HepG2 (cell line): Measurements from ENCODE around the gene GRIK5. TPM values are rescaled to one million over a fixed set of nuclear protein-coding genes. Genes with fewer than 3 reads are reported as not detected.
"Not testable (repeated sequence)": the region's sequence is repeated elsewhere in the genome, so short reads cannot be mapped to it uniquely, and the experiment has no call there.

Experiments used
- ATAC-seq: fragments of 200-7000 bp; cut with Tn5 transposase; 3 replicates; pipeline ENCODE4 v1.9.1; 2020; ENCODE audit warnings: mild to moderate bottlenecking, moderate library complexity
- BruUV-seq: library from RNA; stranded (reverse); fragments of 400-500 nt; replicated peaks from 2 replicates; lab custom pipeline; 2021; lab: Mats Ljungman, UMichigan
- CTCF ChIA-PET: fragments of 300-600 bp; formaldehyde crosslinking; extraction: SDS; loops from one replicate; lab custom pipeline; 2021; ENCODE audit warnings: low total read pairs, inconsistent platforms, low intra/inter-chr PET ratio; lab: Yijun Ruan, JAX
- POLR2A ChIA-PET: fragments of 350-600 bp; sonication (Branson Sonifier 250); formaldehyde crosslinking; loops from one replicate; lab custom pipeline; 2020; ENCODE audit warnings: antibody characterized with exemption, inconsistent platforms; lab: Yijun Ruan, JAX
- DNase-seq: peaks from one replicate; pipeline ENCODE4 v3.0.0-alpha.2; 2015; ENCODE audit warnings: low spot score
- FAIRE-seq: peaks from 3 replicates; lab custom pipeline; 2011; peaks lifted over from hg19 to GRCh38; lab: Jason Lieb, UNC
- H2AFZ ChIP-seq: one replicate; pipeline ENCODE4 v1.6.1; 2011; ENCODE audit warnings: low read length, inconsistent platforms
- H3K27ac ChIP-seq: fragments of 300-600 bp; 3 replicates; pipeline ENCODE4 v1.8.0; 2011; ENCODE audit warnings: mixed run types, mild to moderate bottlenecking, mixed read lengths, low read length, inconsistent platforms; ENCODE audit not compliant: insufficient read depth; ENCODE audit errors: extremely low read length
- H3K27me3 ChIP-seq, 2 experiments: fragments of 200-600 bp in 1 of 2; 2 replicates in 1 of 2; 3 replicates in 1 of 2; pipeline versions ENCODE4 v1.6.0 to v1.8.0; 2011; ENCODE audit warnings: low read length in 2 of 2, mild to moderate bottlenecking in 2 of 2, moderate library complexity in 2 of 2, inconsistent platforms in 1 of 2; ENCODE audit not compliant: insufficient read depth in 2 of 2, control insufficient read depth in 1 of 2
- H3K36me3 ChIP-seq, 2 experiments: fragments of 200-600 bp in 1 of 2; replicated peaks in 1 of 2; 2 replicates in 1 of 2; 3 replicates in 1 of 2; pipeline versions ENCODE4 v1.5.1 to v1.8.0; 2011; ENCODE audit warnings: low read length in 2 of 2, inconsistent platforms in 1 of 2; ENCODE audit not compliant: insufficient read depth in 2 of 2, control insufficient read depth in 1 of 2
- H3K4me1 ChIP-seq: 2 replicates; pipeline ENCODE4 v1.5.1; 2012; ENCODE audit warnings: low read length, inconsistent platforms; ENCODE audit not compliant: insufficient read depth
- H3K4me2 ChIP-seq: 2 replicates; pipeline ENCODE4 v1.6.0; 2011; ENCODE audit warnings: low read depth, low read length, inconsistent platforms
- H3K4me3 ChIP-seq, 3 experiments: fragments of 200-600 bp in 1 of 3; sonication (generic), shearing (Covaris generic) in 1 of 3; replicated peaks in 1 of 3; 2 replicates each; pipeline ENCODE4 v1.5.1; 2011 to 2016; ENCODE audit warnings: low read length in 3 of 3, inconsistent platforms in 2 of 3, low read depth in 2 of 3, mild to moderate bottlenecking in 2 of 3, control low read depth in 1 of 3, mixed read lengths in 1 of 3; ENCODE audit not compliant: insufficient read depth in 1 of 3
- H3K79me2 ChIP-seq: one replicate; pipeline ENCODE4 v1.6.1; 2011; ENCODE audit warnings: low read length, inconsistent platforms; ENCODE audit not compliant: insufficient read depth
- H3K9ac ChIP-seq: 2 replicates; pipeline ENCODE4 v1.6.0; 2011; ENCODE audit warnings: mild to moderate bottlenecking, low read depth, low read length, inconsistent platforms; ENCODE audit not compliant: insufficient read depth
- H3K9me3 ChIP-seq: 2 replicates; pipeline ENCODE4 v1.5.1; 2012; ENCODE audit warnings: mild to moderate bottlenecking, low read length
- H4K20me1 ChIP-seq: 2 replicates; pipeline ENCODE4 v1.6.0; 2011; ENCODE audit warnings: inconsistent platforms, mild to moderate bottlenecking, low read length, moderate library complexity; ENCODE audit not compliant: insufficient read depth
- WGBS: methylation state at CpG from one replicate; pipeline ENCODE4 v1.1.6; 2017; ENCODE audit warnings: low lambda C conversion rate; 5-methylcytosine and 5-hydroxymethylcytosine counted together
- in situ Hi-C: cut with HindIII; loops from 2 replicates; pipeline ENCODE4 v1.10.0; 2017; ENCODE audit warnings: low pct_unique_long_range_greater_than_20kb; ENCODE audit not compliant: extremely low pct_ligation_motif_present
- intact Hi-C: fragments of 100-400 bp; cut with micrococcal nuclease; formaldehyde crosslinking; loops from one replicate; pipeline ENCODE4 v1.10.0; 2022; ENCODE audit not compliant: unreplicated experiment
- polyA plus RNA-seq, 8 experiments: library from polyadenylated mRNA; depleted of rRNA in 3 of 8; stranded (reverse) in 7 of 8; unstranded in 1 of 8; fragments of >200 nt; fragmentation: Illumina TruSeq in 4 of 8; extraction: Trizol in 4 of 8; gene quantifications; 2 replicates each; pipeline versions ENCODE4 v1.2.1 to v1.2.3, GENCODE V29; 2011 to 2016; ENCODE audit warnings: low read depth in 4 of 8, missing spikeins in 1 of 8, mixed read lengths in 1 of 8; ENCODE audit not compliant: insufficient read depth in 1 of 8
- total RNA-seq, 5 experiments: library from RNA; depleted of rRNA; stranded (reverse); fragments of >200 nt; fragmentation: Illumina TruSeq; extraction: Trizol; gene quantifications; 2 replicates each; pipeline ENCODE4 v1.2.3, GENCODE V29; 2016; ENCODE audit warnings: low read depth in 1 of 5
- TF ChIP-seq, protein P1 (sequence below), 2 experiments: fragments of 450-650 bp in 1 of 2; sonication (generic) in 1 of 2; formaldehyde crosslinking in 1 of 2; IDR thresholded peaks; 2 replicates each; pipeline versions ENCODE4 v1.6.1 to v1.8.0; 2016 to 2022; ENCODE audit warnings: antibody characterized with exemption in 1 of 2, mild to moderate bottlenecking in 1 of 2, missing genetic modification reagents in 1 of 2

The GRIK5 gene
- total and polyA plus RNA-seq, 2 of the 13 experiments (the other 11 are each of a cell fraction or from before 2014, with no cell fraction given): not detected

DNA sequence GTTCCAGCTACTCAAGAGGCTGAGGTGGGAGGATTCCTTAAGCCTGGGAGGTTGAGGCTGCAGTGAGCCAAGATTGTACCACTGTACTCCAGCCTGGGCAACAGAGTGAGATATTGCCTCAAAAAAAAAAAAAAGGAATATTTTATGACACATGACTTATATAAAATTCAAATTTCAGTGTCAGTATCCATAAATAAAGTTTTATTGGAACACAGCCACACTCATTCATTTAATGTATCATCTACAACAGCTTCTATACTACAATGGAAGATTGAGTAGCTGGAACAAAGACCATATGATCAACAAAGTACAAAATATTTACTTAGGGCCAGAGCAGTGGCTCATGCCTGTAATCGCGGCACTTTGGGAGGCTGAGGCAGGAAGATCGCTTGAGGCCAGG, 57.3 kb downstream of the GRIK5 start:
- WGBS: 27% methylated on average over 3 of the region's 3 CpGs
- H3K4me1 ChIP-seq, H3K4me2 ChIP-seq, ATAC-seq, H3K4me3 ChIP-seq, intact Hi-C loops, in situ Hi-C loops, H4K20me1 ChIP-seq, CTCF ChIA-PET, H3K36me3 ChIP-seq, H2AFZ ChIP-seq, POLR2A ChIA-PET, FAIRE-seq, BruUV-seq, H3K9ac ChIP-seq, H3K79me2 ChIP-seq, H3K9me3 ChIP-seq, H3K27me3 ChIP-seq, DNase-seq, H3K27ac ChIP-seq: not testable (repeated sequence)
- TF ChIP-seq, protein P1, sequence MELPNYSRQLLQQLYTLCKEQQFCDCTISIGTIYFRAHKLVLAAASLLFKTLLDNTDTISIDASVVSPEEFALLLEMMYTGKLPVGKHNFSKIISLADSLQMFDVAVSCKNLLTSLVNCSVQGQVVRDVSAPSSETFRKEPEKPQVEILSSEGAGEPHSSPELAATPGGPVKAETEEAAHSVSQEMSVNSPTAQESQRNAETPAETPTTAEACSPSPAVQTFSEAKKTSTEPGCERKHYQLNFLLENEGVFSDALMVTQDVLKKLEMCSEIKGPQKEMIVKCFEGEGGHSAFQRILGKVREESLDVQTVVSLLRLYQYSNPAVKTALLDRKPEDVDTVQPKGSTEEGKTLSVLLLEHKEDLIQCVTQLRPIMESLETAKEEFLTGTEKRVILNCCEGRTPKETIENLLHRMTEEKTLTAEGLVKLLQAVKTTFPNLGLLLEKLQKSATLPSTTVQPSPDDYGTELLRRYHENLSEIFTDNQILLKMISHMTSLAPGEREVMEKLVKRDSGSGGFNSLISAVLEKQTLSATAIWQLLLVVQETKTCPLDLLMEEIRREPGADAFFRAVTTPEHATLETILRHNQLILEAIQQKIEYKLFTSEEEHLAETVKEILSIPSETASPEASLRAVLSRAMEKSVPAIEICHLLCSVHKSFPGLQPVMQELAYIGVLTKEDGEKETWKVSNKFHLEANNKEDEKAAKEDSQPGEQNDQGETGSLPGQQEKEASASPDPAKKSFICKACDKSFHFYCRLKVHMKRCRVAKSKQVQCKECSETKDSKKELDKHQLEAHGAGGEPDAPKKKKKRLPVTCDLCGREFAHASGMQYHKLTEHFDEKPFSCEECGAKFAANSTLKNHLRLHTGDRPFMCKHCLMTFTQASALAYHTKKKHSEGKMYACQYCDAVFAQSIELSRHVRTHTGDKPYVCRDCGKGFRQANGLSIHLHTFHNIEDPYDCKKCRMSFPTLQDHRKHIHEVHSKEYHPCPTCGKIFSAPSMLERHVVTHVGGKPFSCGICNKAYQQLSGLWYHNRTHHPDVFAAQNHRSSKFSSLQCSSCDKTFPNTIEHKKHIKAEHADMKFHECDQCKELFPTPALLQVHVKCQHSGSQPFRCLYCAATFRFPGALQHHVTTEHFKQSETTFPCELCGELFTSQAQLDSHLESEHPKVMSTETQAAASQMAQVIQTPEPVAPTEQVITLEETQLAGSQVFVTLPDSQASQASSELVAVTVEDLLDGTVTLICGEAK (IDR thresholded peaks at IDR 0.05): 0 out of 2 replicates have a peak, but pooled peaks have one; percentile 15
- TF ChIP-seq, protein P1 (CRISPR knock-in tag; IDR thresholded peaks at IDR 0.05): not testable (repeated sequence)
